ENCODE data around the gene DEFB126.

DEFB126 gene

GRCh38 chr20:164618-165017 lies 22.2 kb downstream of the DEFB126 start:
- H3K4me1 ChIP-seq (ENCODE audit: insufficient read depth, low read length, severe bottlenecking): no peaks in the 10 kb centered on the region
- H3K9ac ChIP-seq (ENCODE audit: low read length): no peak overlapping the region
- H3F3A ChIP-seq (ENCODE audit: insufficient read depth, low read length): no peaks in the 10 kb centered on the region
- no peak overlapping the region for H3K4me3 ChIP-seq (ENCODE audit: low read depth, low read length, poor library complexity, severe bottlenecking)
- H3K9me3 ChIP-seq (ENCODE audit: low read length): no peaks in the 10 kb centered on the region
- no peaks in the 10 kb centered on the region for H3K27me3 ChIP-seq (ENCODE audit: insufficient read depth, low read length)
- H2AFZ ChIP-seq (ENCODE audit: low read length): no peak overlapping the region
- H4K20me1 ChIP-seq (ENCODE audit: insufficient read depth, low read length): no peaks in the 10 kb centered on the region
- no peak overlapping the region for H3K27ac ChIP-seq (ENCODE audit: low read depth, low read length, poor library complexity, severe bottlenecking)
- TF ChIP-seq CTCF (IDR thresholded peaks at IDR 0.05; ENCODE audit: low read length) (no peak), EZH2 (IDR thresholded peaks at IDR 0.05; ENCODE audit: borderline replicate concordance, low read length) (no peak)
- H3K4me2 ChIP-seq (ENCODE audit: low read length): no peak overlapping the region
- H3K79me2 ChIP-seq (ENCODE audit: insufficient read depth, low read length): no peaks in the 10 kb centered on the region
- H3K36me3 ChIP-seq (ENCODE audit: insufficient read depth, low read length): no peaks in the 10 kb centered on the region
- no peaks in the 10 kb centered on the region for H3K9me2 ChIP-seq (ENCODE audit: low read depth, low read length)

GRCh38 chr20:168876-169275 lies 26.5 kb downstream of the DEFB126 start:
- no peaks in the 10 kb centered on the region for H3F3A ChIP-seq (ENCODE audit: insufficient read depth, low read length)
- H3K36me3 ChIP-seq (ENCODE audit: insufficient read depth, low read length): no peaks in the 10 kb centered on the region
- no peaks in the 10 kb centered on the region for H4K20me1 ChIP-seq (ENCODE audit: insufficient read depth, low read length)
- no peaks in the 10 kb centered on the region for H3K27me3 ChIP-seq (ENCODE audit: insufficient read depth, low read length)
- no peak overlapping the region for H2AFZ ChIP-seq (ENCODE audit: low read length)
- H3K4me3 ChIP-seq (ENCODE audit: low read depth, low read length, poor library complexity, severe bottlenecking): no peak overlapping the region
- no peaks in the 10 kb centered on the region for H3K4me1 ChIP-seq (ENCODE audit: insufficient read depth, low read length, severe bottlenecking)
- H3K9ac ChIP-seq (ENCODE audit: low read length): no peak overlapping the region
- no peak for TF ChIP-seq CTCF (IDR thresholded peaks at IDR 0.05; ENCODE audit: low read length)
- no peak for TF ChIP-seq EZH2 (IDR thresholded peaks at IDR 0.05; ENCODE audit: borderline replicate concordance, low read length)
- no peaks in the 10 kb centered on the region for H3K79me2 ChIP-seq (ENCODE audit: insufficient read depth, low read length)
- no peaks in the 10 kb centered on the region for H3K9me3 ChIP-seq (ENCODE audit: low read length)
- no peak overlapping the region for H3K4me2 ChIP-seq (ENCODE audit: low read length)
- H3K9me2 ChIP-seq (ENCODE audit: low read depth, low read length): no peaks in the 10 kb centered on the region
- H3K27ac ChIP-seq (ENCODE audit: low read depth, low read length, poor library complexity, severe bottlenecking): no peak overlapping the region

GRCh38 chr20:184288-184687 lies 41.9 kb downstream of the DEFB126 start:
- Histone ChIP-seq H3K36me3 (ENCODE audit: insufficient read depth, low read length) (no peaks in the 10 kb centered on the region), H4K20me1 (ENCODE audit: insufficient read depth, low read length) (no peaks in the 10 kb centered on the region), H3K27me3 (ENCODE audit: insufficient read depth, low read length) (no peaks in the 10 kb centered on the region), H3K79me2 (ENCODE audit: insufficient read depth, low read length) (no peaks in the 10 kb centered on the region), H3K9me3 (ENCODE audit: low read length) (no peaks in the 10 kb centered on the region), H3F3A (ENCODE audit: insufficient read depth, low read length) (no peaks in the 10 kb centered on the region), H2AFZ (ENCODE audit: low read length) (no peak overlapping the region), H3K9ac (ENCODE audit: low read length) (no peak overlapping the region), H3K9me2 (ENCODE audit: low read depth, low read length) (no peaks in the 10 kb centered on the region), H3K27ac (ENCODE audit: low read depth, low read length, poor library complexity, severe bottlenecking) (no peak overlapping the region), H3K4me3 (ENCODE audit: low read depth, low read length, poor library complexity, severe bottlenecking) (no peak overlapping the region), H3K4me1 (ENCODE audit: insufficient read depth, low read length, severe bottlenecking) (no peaks in the 10 kb centered on the region), H3K4me2 (ENCODE audit: low read length) (no peak overlapping the region)
- TF ChIP-seq CTCF (IDR thresholded peaks at IDR 0.05; ENCODE audit: low read length): no peak

All from OCI-LY1 (cell line).